Measurements from ENCODE around the gene FHIT. TPM values are rescaled to one million over a fixed set of nuclear protein-coding genes. Genes with fewer than 3 reads are reported as not detected.

The FHIT gene
- polyA plus RNA-seq, 1 of the 3 experiments (the other 2 are of a cell fraction) = 0.41 TPM

DNA sequence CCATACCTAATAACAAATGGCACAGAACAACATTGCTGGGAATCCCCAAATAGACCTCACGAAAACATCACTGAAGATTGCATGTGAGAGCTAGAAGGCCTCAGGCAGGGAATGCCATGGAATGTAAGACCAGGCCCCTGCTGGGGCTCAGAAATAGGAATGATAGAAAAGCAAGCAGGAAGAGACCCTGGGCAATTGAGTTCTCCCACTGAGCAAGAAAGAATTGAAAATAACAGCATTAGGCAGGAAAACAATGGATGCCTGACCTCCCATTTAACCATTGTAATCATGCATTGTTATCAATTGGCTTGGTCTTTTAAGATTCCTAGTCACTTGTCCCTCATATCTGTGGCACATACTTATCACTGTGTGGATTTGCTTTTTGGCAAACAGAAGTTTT is 581.6 kb downstream of the FHIT start:
- no peaks in the 10 kb centered on the region for H3K9me2 ChIP-seq
- H3K4me3 ChIP-seq (ENCODE audit: low read depth in 2 of 2, low read length in 1 of 2) = no peak overlapping the region
- H4K20me1 ChIP-seq (ENCODE audit: insufficient read depth) = no peaks in the 10 kb centered on the region
- DNase-seq = no peak
- no peak overlapping the region for H3K27ac ChIP-seq (ENCODE audit: low read depth in 2 of 2, low read length in 1 of 2)
- ChIA-PET POLR2A (no interaction called here), CTCF (no interaction called here)
- no peak overlapping the region for H2AFZ ChIP-seq (ENCODE audit: low read depth)
- H3K9ac ChIP-seq = no peak overlapping the region
- WGBS (ENCODE audit: low lambda C conversion rate) = 38% methylated on average over 1 of the region's 1 CpG
- no peak overlapping the region for H3K4me2 ChIP-seq
- H3F3A ChIP-seq (replicated peaks; ENCODE audit: insufficient read depth) = no peaks in the 10 kb centered on the region
- H3K9me3 ChIP-seq = no peaks in the 10 kb centered on the region
- H3K79me2 ChIP-seq (ENCODE audit: insufficient read depth) = no peaks in the 10 kb centered on the region
- no peak for TF ChIP-seq NRF1 (IDR thresholded peaks at IDR 0.05; ENCODE audit: low read depth, low read length)
- no peak for TF ChIP-seq USF1 (IDR thresholded peaks at IDR 0.05; ENCODE audit: borderline replicate concordance, low read depth)
- TF ChIP-seq, protein P1, sequence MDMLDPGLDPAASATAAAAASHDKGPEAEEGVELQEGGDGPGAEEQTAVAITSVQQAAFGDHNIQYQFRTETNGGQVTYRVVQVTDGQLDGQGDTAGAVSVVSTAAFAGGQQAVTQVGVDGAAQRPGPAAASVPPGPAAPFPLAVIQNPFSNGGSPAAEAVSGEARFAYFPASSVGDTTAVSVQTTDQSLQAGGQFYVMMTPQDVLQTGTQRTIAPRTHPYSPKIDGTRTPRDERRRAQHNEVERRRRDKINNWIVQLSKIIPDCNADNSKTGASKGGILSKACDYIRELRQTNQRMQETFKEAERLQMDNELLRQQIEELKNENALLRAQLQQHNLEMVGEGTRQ (IDR thresholded peaks at IDR 0.05; ENCODE audit: borderline replicate concordance, low read depth, low read length) = no peak
- TF ChIP-seq GATA2 (CRISPR knock-in tag; IDR thresholded peaks at IDR 0.05) = no peak
- no peak for TF ChIP-seq CTCF (IDR thresholded peaks at IDR 0.05)
- TF ChIP-seq FOXJ3 (CRISPR knock-in tag; IDR thresholded peaks at IDR 0.05) = no peak
- TF ChIP-seq NFIC (IDR thresholded peaks at IDR 0.05; ENCODE audit: borderline replicate concordance) = no peak
- no peak for TF ChIP-seq YY1 (IDR thresholded peaks at IDR 0.05; ENCODE audit: low read depth)
- TF ChIP-seq, protein P2, sequence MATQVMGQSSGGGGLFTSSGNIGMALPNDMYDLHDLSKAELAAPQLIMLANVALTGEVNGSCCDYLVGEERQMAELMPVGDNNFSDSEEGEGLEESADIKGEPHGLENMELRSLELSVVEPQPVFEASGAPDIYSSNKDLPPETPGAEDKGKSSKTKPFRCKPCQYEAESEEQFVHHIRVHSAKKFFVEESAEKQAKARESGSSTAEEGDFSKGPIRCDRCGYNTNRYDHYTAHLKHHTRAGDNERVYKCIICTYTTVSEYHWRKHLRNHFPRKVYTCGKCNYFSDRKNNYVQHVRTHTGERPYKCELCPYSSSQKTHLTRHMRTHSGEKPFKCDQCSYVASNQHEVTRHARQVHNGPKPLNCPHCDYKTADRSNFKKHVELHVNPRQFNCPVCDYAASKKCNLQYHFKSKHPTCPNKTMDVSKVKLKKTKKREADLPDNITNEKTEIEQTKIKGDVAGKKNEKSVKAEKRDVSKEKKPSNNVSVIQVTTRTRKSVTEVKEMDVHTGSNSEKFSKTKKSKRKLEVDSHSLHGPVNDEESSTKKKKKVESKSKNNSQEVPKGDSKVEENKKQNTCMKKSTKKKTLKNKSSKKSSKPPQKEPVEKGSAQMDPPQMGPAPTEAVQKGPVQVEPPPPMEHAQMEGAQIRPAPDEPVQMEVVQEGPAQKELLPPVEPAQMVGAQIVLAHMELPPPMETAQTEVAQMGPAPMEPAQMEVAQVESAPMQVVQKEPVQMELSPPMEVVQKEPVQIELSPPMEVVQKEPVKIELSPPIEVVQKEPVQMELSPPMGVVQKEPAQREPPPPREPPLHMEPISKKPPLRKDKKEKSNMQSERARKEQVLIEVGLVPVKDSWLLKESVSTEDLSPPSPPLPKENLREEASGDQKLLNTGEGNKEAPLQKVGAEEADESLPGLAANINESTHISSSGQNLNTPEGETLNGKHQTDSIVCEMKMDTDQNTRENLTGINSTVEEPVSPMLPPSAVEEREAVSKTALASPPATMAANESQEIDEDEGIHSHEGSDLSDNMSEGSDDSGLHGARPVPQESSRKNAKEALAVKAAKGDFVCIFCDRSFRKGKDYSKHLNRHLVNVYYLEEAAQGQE (IDR thresholded peaks at IDR 0.05; ENCODE audit: low read depth, low read length) = no peak
- no peak for TF ChIP-seq MXI1 (IDR thresholded peaks at IDR 0.05; ENCODE audit: low read depth, low read length)
- no peak for TF ChIP-seq RXRA (IDR thresholded peaks at IDR 0.05; ENCODE audit: borderline replicate concordance, low read depth)
- TF ChIP-seq, protein P3, sequence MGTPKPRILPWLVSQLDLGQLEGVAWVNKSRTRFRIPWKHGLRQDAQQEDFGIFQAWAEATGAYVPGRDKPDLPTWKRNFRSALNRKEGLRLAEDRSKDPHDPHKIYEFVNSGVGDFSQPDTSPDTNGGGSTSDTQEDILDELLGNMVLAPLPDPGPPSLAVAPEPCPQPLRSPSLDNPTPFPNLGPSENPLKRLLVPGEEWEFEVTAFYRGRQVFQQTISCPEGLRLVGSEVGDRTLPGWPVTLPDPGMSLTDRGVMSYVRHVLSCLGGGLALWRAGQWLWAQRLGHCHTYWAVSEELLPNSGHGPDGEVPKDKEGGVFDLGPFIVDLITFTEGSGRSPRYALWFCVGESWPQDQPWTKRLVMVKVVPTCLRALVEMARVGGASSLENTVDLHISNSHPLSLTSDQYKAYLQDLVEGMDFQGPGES (IDR thresholded peaks at IDR 0.05; ENCODE audit: low read depth, low read length) = no peak
- TF ChIP-seq TAF1 (IDR thresholded peaks at IDR 0.05; ENCODE audit: borderline replicate concordance, low read depth, low read length) = no peak
- TF ChIP-seq, protein P4, sequence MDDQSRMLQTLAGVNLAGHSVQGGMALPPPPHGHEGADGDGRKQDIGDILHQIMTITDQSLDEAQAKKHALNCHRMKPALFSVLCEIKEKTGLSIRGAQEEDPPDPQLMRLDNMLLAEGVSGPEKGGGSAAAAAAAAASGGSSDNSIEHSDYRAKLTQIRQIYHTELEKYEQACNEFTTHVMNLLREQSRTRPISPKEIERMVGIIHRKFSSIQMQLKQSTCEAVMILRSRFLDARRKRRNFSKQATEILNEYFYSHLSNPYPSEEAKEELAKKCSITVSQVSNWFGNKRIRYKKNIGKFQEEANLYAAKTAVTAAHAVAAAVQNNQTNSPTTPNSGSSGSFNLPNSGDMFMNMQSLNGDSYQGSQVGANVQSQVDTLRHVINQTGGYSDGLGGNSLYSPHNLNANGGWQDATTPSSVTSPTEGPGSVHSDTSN (IDR thresholded peaks at IDR 0.05) = no peak
- no peaks in the 10 kb centered on the region for H3K27me3 ChIP-seq (ENCODE audit: insufficient read depth)
- H3K4me1 ChIP-seq (ENCODE audit: control insufficient read depth in 1 of 2, insufficient read depth in 2 of 2, low read depth in 1 of 2, low read length in 1 of 2) = no peaks in the 10 kb centered on the region
- no peaks in the 10 kb centered on the region for H3K36me3 ChIP-seq (replicated peaks in 1 of 2; ENCODE audit: control insufficient read depth in 1 of 2, insufficient read depth in 2 of 2, low read length in 1 of 2)
